Adrenal gland (tissue), 12 donors: Measurements from ENCODE around the gene GABRB3. TPM values are rescaled to one million over a fixed set of nuclear protein-coding genes. Genes with fewer than 3 reads are reported as not detected.

Experiments used
- DNase-seq, 7 donors: peaks; one replicate each; pipeline ENCODE4 v3.0.0-alpha.2; 2019 to 2020
- H3K27ac ChIP-seq, 5 donors: fragments of 200-600 bp; sonication (generic) in 4 of 5; 1 replicate in 3 of 5; 2 replicates in 2 of 5; pipeline versions ENCODE4 v1.5.1 to v1.8.0; 2016 to 2020; ENCODE audit warnings: mild to moderate bottlenecking in 1 of 5
- H3K27me3 ChIP-seq: fragments of 200-600 bp; 2 replicates; pipeline ENCODE4 v1.8.0; 2021
- H3K36me3 ChIP-seq, 2 donors: fragments of 200-600 bp; replicated peaks in 1 of 2; 1 replicate in 1 of 2; 2 replicates in 1 of 2; pipeline versions ENCODE4 v1.5.1 to v1.8.0; 2018 to 2022
- H3K4me1 ChIP-seq, 2 donors: fragments of 200-600 bp; replicated peaks in 1 of 2; 1 replicate in 1 of 2; 2 replicates in 1 of 2; pipeline versions ENCODE4 v1.5.1 to v1.8.0; 2018 to 2021
- H3K4me3 ChIP-seq, 4 donors: fragments of 200-600 bp; sonication (generic) in 3 of 4; one replicate each; pipeline ENCODE4 v1.5.1; 2016 to 2018
- H3K9me3 ChIP-seq, 3 donors: fragments of 200-600 bp; sonication (generic) in 1 of 3; replicated peaks in 1 of 3; 1 replicate in 2 of 3; 2 replicates in 1 of 3; pipeline versions ENCODE4 v1.5.1 to v1.8.0; 2016 to 2021
- POLR2A ChIP-seq, 2 donors: fragments of 450-650 bp; IDR thresholded peaks; one replicate each; pipeline ENCODE4 v1.6.1; 2017; ENCODE audit warnings: antibody characterized with exemption in 2 of 2, mild to moderate bottlenecking in 2 of 2, moderate library complexity in 1 of 2
- WGBS, 4 donors: extraction: QIAGEN DNeasy Blood & Tissue Kit in 2 of 4; methylation state at CpG; one replicate each; pipeline versions ENCODE4 v1.1.5 to v1.1.7; 2013 to 2017; 5-methylcytosine and 5-hydroxymethylcytosine counted together
- intact Hi-C, 2 donors: fragments of 100-400 bp; cut with DNase I; formaldehyde crosslinking; loops; one replicate each; pipeline versions ENCODE4 v1.14.1 to v1.15.0; 2022 to 2023
- polyA plus RNA-seq, 3 donors: library from polyadenylated mRNA; stranded (reverse); fragments of 200-250 nt in 2 of 3; fragments of 350-450 nt in 1 of 3; fragmentation: Illumina TruSeq in 1 of 3; extraction: RNeasy Lipid Tissue Mini Kit (QIAGEN cat#74804) in 1 of 3; gene quantifications; one replicate each; pipeline ENCODE4 v1.2.3, GENCODE V29; 2013 to 2014
- total RNA-seq, 9 donors: library from RNA; depleted of rRNA in 4 of 9; stranded (reverse); fragments of >200 nt in 4 of 9; fragments of 120-200 nt in 1 of 9; fragmentation: NEBNext Ultra II Directional in 1 of 9; extraction: Animal tissue kit (Norgen Biotek cat#: 25700) in 1 of 9; gene quantifications; one replicate each; pipeline versions ENCODE4 v1.1.0 to v1.2.4, GENCODE V29; 2013 to 2023
- TF ChIP-seq, protein P1 (sequence below), 6 experiments: fragments of 450-650 bp in 4 of 6; fragments of 200-600 bp in 2 of 6; sonication (generic) in 1 of 6; IDR thresholded peaks; 1 replicate in 5 of 6; 2 replicates in 1 of 6; pipeline versions ENCODE4 v1.5.1 to v1.8.0; 2016 to 2021; ENCODE audit warnings: antibody characterized with exemption in 6 of 6, mild to moderate bottlenecking in 2 of 6, moderate library complexity in 1 of 6
- donor health status: healthy with polysubstance abuse.
- donor health status: Bipolar disorder and iron deficiency.
- donor health status: DM: yes; HTN: yes; CAD: no.
- donor health status: DM: no; HTN: no; CAD: no.
- donor health status: DM: no; HTN: no; CAD: no.
- donor health status: DM: yes; HTN: yes; CAD: no.

Gene GABRB3
- total and polyA plus RNA-seq, 12 donors = 0.95 to 13.3 (median 2.8) TPM

- no peak overlapping the region for H3K27ac ChIP-seq
- TF ChIP-seq POLR2A (IDR thresholded peaks at IDR 0.05) = no peak
- TF ChIP-seq, protein P1, sequence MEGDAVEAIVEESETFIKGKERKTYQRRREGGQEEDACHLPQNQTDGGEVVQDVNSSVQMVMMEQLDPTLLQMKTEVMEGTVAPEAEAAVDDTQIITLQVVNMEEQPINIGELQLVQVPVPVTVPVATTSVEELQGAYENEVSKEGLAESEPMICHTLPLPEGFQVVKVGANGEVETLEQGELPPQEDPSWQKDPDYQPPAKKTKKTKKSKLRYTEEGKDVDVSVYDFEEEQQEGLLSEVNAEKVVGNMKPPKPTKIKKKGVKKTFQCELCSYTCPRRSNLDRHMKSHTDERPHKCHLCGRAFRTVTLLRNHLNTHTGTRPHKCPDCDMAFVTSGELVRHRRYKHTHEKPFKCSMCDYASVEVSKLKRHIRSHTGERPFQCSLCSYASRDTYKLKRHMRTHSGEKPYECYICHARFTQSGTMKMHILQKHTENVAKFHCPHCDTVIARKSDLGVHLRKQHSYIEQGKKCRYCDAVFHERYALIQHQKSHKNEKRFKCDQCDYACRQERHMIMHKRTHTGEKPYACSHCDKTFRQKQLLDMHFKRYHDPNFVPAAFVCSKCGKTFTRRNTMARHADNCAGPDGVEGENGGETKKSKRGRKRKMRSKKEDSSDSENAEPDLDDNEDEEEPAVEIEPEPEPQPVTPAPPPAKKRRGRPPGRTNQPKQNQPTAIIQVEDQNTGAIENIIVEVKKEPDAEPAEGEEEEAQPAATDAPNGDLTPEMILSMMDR (IDR thresholded peaks at IDR 0.05) = no peak
- WGBS, 4 donors = 70 to 84% (median 79%) methylated on average over 6 of the region's 6 CpGs
- no peaks in the 10 kb centered on the region for H3K4me1 ChIP-seq
- H3K4me3 ChIP-seq = no peak overlapping the region
- H3K9me3 ChIP-seq = no peaks in the 10 kb centered on the region
- intact Hi-C loops = no loop called here
- DNase-seq = no peak
- H3K36me3 ChIP-seq = no peaks in the 10 kb centered on the region
- H3K27me3 ChIP-seq = no peaks in the 10 kb centered on the region
These were observed 141.0 kb downstream of the GABRB3 start for GRCh38 chr15:26631894-26632293.

DNA sequence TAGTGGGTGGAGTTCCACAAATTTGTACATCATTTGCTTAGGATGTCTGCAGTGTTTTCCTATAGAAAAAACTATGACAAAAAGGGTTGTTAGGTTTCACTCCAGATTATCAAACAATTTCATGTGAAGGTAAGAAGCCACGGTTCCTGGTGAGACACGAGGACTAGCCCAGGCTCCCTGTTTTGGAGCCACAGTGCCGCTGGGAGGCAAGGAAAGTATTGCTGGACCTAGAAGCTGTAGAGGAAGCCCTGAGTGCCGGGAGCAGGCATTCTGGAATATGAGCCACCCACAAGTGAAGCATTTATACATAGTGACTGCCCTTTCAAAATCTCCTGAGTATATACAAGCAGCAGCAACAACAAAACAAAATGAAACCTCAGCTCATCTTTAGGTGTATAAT lies 142.0 kb downstream of the GABRB3 start:
- H3K36me3 ChIP-seq = no peaks in the 10 kb centered on the region
- 52 to 67% (median 58%) methylated on average over 4 of the region's 4 CpGs for WGBS, 4 donors
- DNase-seq = no peak

DNA sequence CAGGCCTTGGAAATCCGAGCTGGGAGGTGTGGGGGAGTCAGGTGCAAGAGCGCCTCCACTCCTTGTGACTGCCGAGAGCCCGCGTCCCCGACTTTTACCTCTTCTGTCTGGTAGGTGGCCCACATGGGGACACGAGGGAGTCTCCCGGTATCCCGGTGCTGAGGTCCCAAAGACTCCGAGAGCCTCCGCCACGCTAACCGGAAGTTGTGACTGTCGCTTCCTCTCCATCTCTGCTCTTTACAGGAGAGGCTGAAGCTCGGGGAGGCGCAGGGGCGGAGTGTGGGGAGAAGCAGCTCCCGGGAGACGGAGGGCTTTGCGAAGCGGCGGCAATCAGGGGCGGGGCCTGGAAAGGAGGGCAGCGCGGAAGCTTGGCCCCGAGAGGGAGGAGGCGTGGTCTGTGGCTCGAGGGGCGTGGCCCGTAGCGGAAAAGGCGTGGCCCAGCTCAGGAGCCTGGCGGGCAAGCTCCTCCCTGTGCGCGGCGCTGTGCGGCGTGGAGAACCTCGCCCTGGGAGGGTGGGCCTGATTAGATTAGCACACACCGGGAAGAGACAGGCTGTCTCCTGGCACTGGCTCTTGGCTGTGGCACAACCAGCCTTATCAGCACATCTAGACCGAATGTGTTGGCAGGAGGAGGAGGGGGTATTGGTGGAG lies 143.9 kb downstream of the GABRB3 start:
- 68 to 93% (median 73%) methylated on average over 36 to 41 of the region's 41 CpGs for WGBS, 4 donors
- TF ChIP-seq, protein P1 (IDR thresholded peaks at IDR 0.05) = no peak
- no peak for TF ChIP-seq POLR2A (IDR thresholded peaks at IDR 0.05)
- Histone ChIP-seq H3K36me3 (no peaks in the 10 kb centered on the region), H3K27me3 (no peaks in the 10 kb centered on the region), H3K4me3 (no peak overlapping the region), H3K27ac (no peak overlapping the region), H3K4me1 (no peaks in the 10 kb centered on the region), H3K9me3 (no peaks in the 10 kb centered on the region)
- intact Hi-C loops = no loop called here
- peak; percentile 24 to 85 (median 67) for DNase-seq

More for the DNA sequence above, 142.0 kb downstream of the GABRB3 start:
- Histone ChIP-seq H3K9me3 (no peaks in the 10 kb centered on the region), H3K27ac (no peak overlapping the region), H3K4me1 (no peaks in the 10 kb centered on the region), H3K27me3 (no peaks in the 10 kb centered on the region), H3K4me3 (no peak overlapping the region)
- intact Hi-C loops = no loop called here
- TF ChIP-seq, protein P1 (IDR thresholded peaks at IDR 0.05) = no peak
- TF ChIP-seq POLR2A (IDR thresholded peaks at IDR 0.05) = no peak

DNA sequence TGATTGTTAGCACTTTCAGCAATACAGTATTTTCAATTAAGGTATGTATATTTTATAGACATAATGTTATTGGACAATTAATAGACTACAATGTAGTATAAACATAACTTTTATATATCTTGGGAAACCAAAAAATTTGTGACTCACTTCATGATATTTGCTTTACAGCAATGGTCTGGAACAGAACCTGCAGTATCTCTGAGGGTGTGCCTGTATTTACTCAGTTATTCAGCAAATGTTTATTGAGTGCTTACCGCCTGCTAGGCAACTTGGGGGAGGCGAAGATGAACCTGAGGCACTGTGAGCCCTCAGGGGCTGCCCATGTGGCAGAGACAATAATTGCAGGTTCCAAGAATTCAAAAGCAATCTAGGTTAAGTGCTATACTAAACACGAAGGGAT lies 144.8 kb downstream of the GABRB3 start:
- 68 to 84% (median 80%) methylated on average over 3 of the region's 3 CpGs for WGBS, 4 donors
- intact Hi-C loops = no loop called here
- Histone ChIP-seq H3K36me3 (no peaks in the 10 kb centered on the region), H3K4me3 (no peak overlapping the region), H3K4me1 (no peaks in the 10 kb centered on the region), H3K9me3 (no peaks in the 10 kb centered on the region), H3K27ac (no peak overlapping the region), H3K27me3 (no peaks in the 10 kb centered on the region)
- no peak for TF ChIP-seq POLR2A (IDR thresholded peaks at IDR 0.05)
- TF ChIP-seq, protein P1 (IDR thresholded peaks at IDR 0.05) = no peak
- no peak for DNase-seq
